GM18508 (cell line): ENCODE measurements around the gene WHRN.

ENCODE experiments used
- ATAC-seq: cut with Tn5 transposase; IDR thresholded peaks from one replicate; pipeline ENCODE4 v1.9.1; 2021; ENCODE audit warnings: moderate number of reproducible peaks; ENCODE audit not compliant: insufficient read depth, unreplicated experiment

Gene WHRN

GRCh38 chr9:114405294-114406034 is 99.8 kb downstream of the WHRN start:
- peak; percentile 66 for ATAC-seq

DNA sequence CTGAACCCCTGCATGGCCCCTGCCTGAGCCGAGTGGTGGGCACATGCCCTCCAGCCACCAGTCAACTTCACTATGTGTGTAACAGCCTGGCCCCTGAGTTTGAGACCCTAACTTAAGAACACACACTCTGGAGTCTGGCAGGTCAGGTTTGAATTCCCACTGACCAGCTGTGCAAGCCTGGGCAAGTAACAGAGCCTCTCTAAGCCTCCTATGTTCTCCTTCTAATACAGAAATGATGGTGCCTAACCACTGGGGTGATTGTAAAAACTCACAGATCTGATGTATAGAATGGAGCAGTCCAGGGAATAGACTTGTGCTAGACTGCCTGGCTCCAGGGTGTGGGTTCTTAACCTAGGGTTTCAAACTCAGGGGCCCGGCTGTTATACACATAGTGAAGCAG is 100.7 kb downstream of the WHRN start:
- ATAC-seq: no peak

DNA sequence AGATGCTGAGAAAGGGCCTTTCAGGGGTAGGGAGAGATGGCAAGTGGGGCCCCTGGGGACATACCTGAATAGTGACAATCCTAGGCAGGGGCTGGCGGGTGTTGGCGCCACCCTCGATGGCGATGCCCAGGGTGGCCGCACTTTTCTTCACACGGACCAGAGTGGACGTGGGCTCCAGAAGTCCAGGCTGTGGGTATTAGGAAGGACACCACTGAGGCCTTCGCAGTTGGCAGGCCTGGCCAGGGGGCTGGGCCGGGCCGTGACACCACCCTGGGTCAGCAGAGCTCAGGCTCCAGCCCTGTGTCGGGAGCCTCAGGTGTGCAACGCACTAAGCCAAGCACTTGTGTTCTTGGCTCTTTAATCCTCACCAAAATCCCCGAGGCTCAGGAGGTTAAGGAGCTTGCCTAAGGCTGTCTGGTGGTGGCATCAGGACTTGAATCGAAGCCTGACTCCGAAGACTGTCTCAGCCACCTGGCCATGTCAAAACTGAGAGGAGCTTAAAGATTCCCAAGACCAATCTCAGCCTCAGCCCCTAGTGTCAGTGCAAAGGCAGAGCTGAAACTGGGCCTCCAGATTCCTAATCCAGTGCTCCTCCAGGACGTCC is 102.0 kb downstream of the WHRN start:
- no peak for ATAC-seq

DNA sequence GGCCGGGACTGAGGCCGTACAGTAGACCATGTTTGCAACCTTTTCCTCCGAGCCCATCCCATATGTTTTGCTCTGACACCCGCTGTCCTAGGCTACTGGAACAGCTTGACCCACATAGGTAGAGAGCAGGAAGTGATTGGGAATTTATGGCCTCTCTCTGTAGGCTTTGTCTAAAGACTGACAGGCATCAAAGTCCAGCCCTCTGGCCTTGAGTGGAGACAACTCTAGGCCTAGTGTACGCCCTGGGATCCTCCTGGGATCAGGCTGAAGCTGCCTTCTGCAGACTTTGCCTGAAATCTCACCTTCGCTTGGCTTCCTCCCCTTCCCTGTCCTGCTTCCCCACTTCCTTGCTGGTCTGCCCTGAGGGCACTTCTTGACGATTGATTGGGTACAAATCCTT is 103.9 kb downstream of the WHRN start:
- ATAC-seq: no peak

- ATAC-seq: no peak
Observed at GRCh38 chr9:114400772-114401171, 104.5 kb downstream of the WHRN start.

- ATAC-seq: no peak
Observed at GRCh38 chr9:114400219-114400618, 105.1 kb downstream of the WHRN start.

DNA sequence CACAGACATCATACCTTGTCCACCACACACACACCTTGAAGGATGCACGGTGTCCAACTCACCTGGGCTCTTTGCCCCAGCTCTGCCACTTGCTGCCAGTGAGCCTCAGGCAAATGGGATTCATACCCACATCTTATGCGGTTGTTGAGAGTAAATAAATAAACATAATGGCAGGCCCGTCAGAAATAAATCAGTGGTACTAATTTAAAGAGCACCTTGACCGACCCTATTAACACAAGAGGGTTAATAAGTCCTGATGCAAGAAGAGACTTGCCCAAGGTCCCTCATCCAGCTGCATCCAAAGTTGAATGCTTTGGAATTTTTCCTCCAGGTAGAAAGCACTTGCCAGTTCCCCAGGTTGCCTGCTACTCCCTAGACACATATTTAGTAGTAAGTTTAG is 105.9 kb downstream of the WHRN start:
- no peak for ATAC-seq

DNA sequence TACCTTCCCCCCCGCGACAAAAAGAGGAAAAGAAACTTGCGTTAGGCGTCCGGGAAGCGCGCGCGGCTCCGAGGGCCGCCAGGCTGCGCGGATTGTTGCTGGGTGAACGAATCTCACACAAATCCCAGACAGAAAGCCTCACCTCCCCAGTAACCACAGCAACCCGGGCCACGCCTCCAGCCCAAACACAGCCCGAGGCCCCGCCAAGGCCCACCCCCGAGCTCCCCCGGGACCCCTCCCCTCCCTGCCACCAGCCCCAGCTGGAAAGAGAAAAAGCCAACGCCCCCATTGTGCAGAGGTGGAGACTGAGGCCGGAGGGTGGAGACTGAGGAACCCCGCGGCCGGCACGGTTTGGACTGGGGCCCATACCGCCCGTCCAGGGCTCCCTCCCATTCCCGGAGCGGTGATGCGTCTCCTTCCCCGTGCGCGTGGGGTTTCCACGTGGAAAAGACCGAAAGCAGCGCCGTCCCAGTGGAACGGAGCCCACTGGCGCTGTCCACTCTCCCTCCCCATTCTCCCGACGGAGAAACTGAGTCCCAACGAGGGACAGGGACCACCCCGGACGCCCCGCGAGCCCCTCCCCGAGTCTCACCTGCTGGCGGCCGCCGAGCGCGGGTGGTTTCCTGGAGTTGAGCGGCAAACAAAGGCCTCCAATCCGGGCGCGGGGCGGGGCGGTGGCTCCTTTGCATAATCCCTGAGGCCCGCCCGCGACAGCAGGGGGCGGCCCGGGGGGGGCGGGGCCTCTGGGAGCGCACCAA is 107.2 kb downstream of the WHRN start:
- peak; percentile 71 for ATAC-seq

- no peak for ATAC-seq
Observed at GRCh38 chr9:114397219-114397847, 107.9 kb downstream of the WHRN start.

- no peak for ATAC-seq
Observed at GRCh38 chr9:114396558-114397218, 108.6 kb downstream of the WHRN start.

DNA sequence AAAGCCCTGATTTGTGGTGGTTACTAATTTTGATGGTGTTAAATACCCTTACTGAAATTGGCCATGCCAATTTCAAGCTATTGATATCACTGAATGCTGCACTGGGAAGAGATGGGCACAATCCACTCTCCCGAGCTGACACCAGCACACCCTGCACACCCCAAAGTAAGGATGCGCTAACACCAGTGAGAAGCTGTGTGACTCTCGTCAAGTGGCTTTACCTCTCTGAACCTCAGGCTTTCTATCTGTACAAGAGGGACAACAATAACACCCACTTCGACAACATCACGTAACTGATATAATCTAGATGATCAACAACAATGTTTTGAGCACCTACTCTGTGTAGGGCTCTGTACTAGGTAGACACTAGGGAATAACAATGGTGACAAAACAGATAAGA is 109.5 kb downstream of the WHRN start:
- no peak for ATAC-seq

GRCh38 chr9:114395334-114395617 is 110.0 kb downstream of the WHRN start:
- no peak for ATAC-seq

DNA sequence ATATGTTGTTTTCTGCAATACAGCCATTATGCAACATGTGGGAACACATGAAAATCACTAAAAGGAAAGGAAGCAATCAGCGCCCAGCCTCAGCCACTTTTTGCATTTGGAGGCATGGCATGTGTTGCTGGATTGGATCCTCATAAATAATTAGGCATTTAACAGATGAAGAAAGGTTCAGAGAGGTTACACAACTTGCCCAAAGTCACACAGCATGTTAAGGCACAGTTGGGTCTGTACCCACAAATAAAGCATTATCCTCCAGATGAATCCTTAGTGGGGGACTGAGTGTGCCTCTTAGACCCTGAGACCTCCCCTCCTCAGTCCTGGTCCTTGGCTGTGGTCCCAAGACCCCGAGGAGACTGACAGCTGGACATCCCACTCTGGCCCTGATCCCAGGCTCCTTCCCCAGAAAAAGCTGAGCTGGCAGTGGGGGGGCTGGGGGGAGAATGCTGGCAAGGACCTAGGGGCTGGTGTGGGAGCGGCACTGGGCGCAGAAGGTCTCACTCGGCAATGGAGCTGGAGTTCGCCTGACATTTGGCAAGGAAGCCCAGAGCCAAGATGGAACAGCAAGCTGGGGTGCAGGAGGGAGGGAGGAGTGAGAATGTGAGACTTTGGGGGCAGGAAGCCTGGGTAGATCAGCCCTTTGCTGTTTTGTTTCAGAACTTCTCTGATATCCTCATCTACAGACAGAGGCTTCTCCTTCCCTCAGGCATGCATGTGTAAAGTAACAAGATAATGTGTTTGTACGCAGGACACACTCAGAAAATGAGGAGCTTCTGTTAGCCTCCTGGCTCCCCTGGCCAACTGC is 110.5 kb downstream of the WHRN start:
- no peak for ATAC-seq

DNA sequence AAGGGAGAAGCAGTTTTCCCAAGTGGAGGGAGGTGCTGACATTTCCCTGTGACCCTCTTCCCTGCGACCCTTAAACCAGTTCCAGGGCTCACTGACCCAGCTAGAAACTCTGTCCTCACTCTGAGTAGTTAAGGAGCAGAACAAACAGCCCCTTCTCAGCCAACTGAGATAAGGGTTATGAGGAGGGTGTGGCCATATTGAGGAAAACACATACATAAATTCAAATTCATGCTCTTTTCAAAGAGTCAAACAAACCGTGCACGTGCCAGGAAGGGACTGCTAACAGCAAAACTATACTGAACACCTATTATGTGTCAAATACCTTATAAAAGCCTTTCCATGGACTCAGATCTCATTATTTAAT is 112.5 kb downstream of the WHRN start:
- no peak for ATAC-seq

DNA sequence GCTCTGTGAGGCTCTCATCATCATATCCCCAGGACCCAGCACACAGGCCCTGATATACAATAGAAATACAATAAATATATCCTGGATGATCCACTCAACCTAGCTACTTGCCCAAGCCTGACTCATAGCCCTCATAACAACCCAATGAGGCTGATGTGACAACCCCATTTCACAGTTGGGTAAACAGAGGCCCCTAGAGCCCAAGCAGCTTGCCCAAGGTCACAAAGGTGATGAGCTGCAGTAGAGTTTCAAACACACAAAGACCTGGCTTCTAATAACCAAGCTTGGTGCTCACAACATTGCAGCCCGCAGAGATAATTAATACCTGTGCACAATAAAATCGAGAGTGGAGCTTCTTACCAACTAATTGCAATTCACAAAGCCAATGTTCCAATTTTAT is 114.3 kb downstream of the WHRN start:
- ATAC-seq: no peak

- ATAC-seq: no peak
Observed at GRCh38 chr9:114389612-114390368, 115.5 kb downstream of the WHRN start.

DNA sequence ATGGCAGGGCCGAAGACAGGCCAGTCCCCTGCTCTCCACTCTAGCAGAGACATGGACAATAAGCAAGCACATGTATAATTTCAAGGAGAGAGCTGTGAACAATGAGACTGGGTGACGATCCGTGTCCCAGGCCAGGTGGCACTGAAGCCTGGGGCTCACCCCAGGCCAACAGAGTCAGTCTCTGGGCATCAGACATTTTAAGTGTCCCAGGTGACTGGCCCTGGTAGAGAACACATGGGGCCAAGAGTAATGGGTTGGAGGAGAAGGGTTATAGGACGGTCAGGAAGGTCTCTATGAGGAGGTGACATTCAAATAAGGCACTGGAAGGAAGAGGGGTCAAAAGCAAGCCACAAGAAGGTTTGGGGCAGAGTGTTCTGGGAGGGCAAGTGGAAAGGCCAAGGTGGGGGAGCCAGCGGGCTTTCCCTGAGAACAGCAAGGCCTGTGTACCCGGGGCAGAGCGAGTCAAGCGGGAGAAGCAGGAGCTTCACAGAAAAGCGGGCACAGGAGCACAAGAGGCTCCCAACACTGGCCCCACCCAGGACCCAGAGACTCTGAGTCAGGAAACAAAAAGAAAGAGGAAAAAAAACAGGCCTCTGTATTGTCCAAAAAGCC is 116.4 kb downstream of the WHRN start:
- no peak for ATAC-seq

DNA sequence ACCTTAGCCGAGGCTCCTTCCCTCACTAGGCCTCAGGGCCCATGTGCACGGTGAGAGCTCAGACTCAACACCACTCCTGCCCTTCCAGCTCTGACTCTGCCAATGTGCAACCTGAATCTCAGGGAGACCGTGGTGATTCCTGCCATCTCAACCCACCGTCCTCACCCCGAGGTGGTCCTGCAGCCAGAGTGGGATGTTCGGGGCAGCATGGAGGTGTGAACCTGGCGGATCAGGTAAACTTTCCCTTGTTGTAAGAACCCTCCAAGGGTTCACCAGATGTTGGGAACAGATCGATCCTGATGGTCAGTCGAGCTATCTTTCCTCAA is 117.0 kb downstream of the WHRN start:
- ATAC-seq: no peak
